AG04449 (cell line): ENCODE measurements around the gene COPRS.

Source experiments
- CTCF ChIA-PET: fragments of 350-600 bp; formaldehyde crosslinking; extraction: SDS; loops from one replicate; lab custom pipeline; 2021; ENCODE audit warnings: antibody characterized with exemption; lab: Yijun Ruan, JAX
- POLR2A ChIA-PET: fragments of 400-600, 350-600 bp; formaldehyde crosslinking; extraction: SDS; loops from one replicate; lab custom pipeline; 2020; ENCODE audit warnings: antibody characterized with exemption, inconsistent platforms; lab: Yijun Ruan, JAX
- DNase-seq: peaks from one replicate; pipeline ENCODE4 v3.0.0-alpha.2; 2010; ENCODE audit warnings: low read depth, low spot score
- H3K4me3 ChIP-seq: 2 replicates; pipeline ENCODE4 v1.5.1; 2011; ENCODE audit warnings: low read depth, mild to moderate bottlenecking, control low read depth, low read length
- TF ChIP-seq, protein P1 (sequence below): IDR thresholded peaks from one replicate; pipeline ENCODE4 v1.5.1; 2011; ENCODE audit warnings: mild to moderate bottlenecking, moderate library complexity, low read length, control low read depth, inconsistent platforms; ENCODE audit not compliant: insufficient read depth; ENCODE audit errors: missing control alignments

Gene COPRS

DNA sequence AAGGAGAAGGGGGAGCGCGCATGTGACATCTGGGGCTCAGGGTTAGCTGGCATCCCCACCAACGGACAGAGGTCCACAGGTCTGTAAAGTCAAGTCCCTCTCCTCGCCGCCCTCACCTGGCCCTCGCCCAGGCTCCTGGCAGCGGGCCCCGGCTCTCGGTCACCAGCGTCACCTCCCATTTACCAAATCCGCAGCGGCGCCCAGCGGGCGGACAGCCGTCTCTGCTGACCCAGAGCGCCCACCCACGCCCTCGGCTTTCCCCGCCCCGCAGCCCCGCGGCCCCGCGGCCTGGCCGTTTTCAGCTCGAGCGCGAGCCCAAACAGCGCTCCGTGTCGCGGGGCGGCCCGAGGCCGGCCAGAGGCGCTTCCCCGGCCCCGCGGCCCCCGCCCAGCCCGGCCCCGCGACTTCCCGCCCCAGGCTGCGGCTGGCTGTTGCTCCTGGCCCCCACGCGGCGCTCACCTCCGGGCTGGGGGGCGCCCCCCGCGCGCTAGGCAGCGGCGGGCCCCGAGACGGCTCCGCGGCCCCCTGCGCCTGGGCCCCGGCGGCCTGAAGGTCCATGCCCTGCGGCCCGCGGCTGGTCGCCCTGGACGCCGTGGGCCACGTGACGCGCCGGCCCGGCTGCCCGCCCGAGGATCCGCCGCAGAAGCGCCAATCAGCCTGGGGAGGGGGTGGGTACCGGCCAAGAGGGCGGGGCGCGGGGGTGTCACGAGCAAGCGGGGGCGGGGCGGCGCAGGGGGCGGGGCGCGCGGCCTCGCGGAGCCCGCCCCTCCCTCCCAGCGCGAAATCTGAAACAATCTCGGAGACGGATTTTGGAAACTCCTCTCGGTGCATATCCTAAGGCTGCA, at the start of gene COPRS:
TSS of gene COPRS (minus strand) at position 603 of the 845 bp plus-strand sequence. CDS start at position 558, 45 bp downstream.
- CTCF ChIA-PET: interaction anchor here (0.6 to 10.5 kb wide), 6 partner anchors 12 to 422 kb away, joined by 3 to 82 read pairs (median 4); no protein-coding TSS in a partner anchor
- TF ChIP-seq, protein P1, sequence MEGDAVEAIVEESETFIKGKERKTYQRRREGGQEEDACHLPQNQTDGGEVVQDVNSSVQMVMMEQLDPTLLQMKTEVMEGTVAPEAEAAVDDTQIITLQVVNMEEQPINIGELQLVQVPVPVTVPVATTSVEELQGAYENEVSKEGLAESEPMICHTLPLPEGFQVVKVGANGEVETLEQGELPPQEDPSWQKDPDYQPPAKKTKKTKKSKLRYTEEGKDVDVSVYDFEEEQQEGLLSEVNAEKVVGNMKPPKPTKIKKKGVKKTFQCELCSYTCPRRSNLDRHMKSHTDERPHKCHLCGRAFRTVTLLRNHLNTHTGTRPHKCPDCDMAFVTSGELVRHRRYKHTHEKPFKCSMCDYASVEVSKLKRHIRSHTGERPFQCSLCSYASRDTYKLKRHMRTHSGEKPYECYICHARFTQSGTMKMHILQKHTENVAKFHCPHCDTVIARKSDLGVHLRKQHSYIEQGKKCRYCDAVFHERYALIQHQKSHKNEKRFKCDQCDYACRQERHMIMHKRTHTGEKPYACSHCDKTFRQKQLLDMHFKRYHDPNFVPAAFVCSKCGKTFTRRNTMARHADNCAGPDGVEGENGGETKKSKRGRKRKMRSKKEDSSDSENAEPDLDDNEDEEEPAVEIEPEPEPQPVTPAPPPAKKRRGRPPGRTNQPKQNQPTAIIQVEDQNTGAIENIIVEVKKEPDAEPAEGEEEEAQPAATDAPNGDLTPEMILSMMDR: peak; percentile 26
- peak within 1 kb of the TSS; percentile 72 for H3K4me3 ChIP-seq
- no peak for DNase-seq
- POLR2A ChIA-PET: interaction anchor here (0.7 kb wide), 1 partner anchor 262 kb away, joined by 3 read pairs; no protein-coding TSS in a partner anchor

DNA sequence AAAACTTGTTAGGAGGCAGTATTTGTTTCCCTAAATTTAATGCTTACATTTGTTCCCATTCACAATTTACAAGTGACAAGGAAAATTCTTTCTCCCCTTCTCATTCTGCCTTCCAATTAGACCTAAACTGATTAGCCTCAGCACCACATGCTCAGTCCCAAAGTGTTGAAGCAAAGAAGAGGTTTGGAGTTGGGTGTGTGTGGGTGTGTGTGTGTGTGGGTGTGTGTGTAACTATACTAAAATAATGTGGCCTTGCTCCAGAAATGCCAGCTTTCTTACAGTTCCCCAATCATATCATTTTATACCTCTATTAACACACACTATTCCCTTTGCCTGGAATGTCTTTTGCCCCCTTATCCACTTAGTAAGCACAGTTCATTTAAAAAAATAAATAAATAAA, 49.3 kb upstream of the COPRS start:
- TF ChIP-seq, protein P1: no peak
- H3K4me3 ChIP-seq: no peak overlapping the region
- ChIA-PET CTCF (interaction anchor here (1.3 kb wide), 1 partner anchor 11 kb away, joined by 4 read pairs; no protein-coding TSS in a partner anchor), POLR2A (no interaction called here)
- DNase-seq: no peak

GRCh38 chr17:31907342-31907962, 48.4 kb upstream of the COPRS start:
- CTCF ChIA-PET: interaction anchor here (1.1 to 1.4 kb wide), 3 partner anchors 12 to 470 kb away, joined by 4 to 5 read pairs (median 4); no protein-coding TSS in a partner anchor
- no peak for DNase-seq
- POLR2A ChIA-PET: no interaction called here
- TF ChIP-seq, protein P1: no peak
- H3K4me3 ChIP-seq: no peak overlapping the region

DNA sequence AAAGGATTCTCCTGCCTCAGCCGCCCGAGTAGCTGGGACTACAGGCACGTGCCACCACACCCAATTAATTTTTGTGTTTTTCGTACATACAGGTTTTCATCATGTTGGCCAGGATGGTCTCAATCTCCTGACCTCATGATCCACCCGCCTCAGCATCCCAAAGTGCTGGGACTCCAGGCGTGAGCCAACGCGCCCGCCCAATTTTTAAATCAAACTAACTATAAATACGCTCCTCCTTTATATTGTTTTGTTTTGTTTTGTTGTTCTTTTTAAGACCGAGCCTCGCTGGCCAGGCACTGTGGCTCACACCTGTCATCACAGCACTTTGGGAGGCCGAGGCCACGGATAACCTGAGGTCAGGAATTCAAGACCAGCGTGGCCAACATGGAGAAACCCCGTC, 44.4 kb upstream of the COPRS start:
- no peak for DNase-seq
- H3K4me3 ChIP-seq: no peak overlapping the region
- TF ChIP-seq, protein P1: no peak
- ChIA-PET CTCF (interaction anchor here (1.0 to 1.5 kb wide), 2 partner anchors 8 to 11 kb away, joined by 3 to 15 read pairs; no protein-coding TSS in a partner anchor), POLR2A (no interaction called here)

GRCh38 chr17:31902693-31903092, 43.6 kb upstream of the COPRS start:
- POLR2A ChIA-PET: no interaction called here
- DNase-seq: no peak
- H3K4me3 ChIP-seq: no peak overlapping the region
- CTCF ChIA-PET: interaction anchor here (1.0 to 1.8 kb wide), 3 partner anchors 9 to 13 kb away, joined by 3 to 15 read pairs (median 8); no protein-coding TSS in a partner anchor
- TF ChIP-seq, protein P1: no peak

GRCh38 chr17:31900877-31901276, 41.8 kb upstream of the COPRS start:
- POLR2A ChIA-PET: interaction anchor here (1.2 kb wide), 1 partner anchor 367 kb away, joined by 3 read pairs; no protein-coding TSS in a partner anchor
- DNase-seq: no peak
- TF ChIP-seq, protein P1: no peak
- CTCF ChIA-PET: interaction anchor here (0.6 to 1.9 kb wide), 22 partner anchors 9 to 513 kb away, joined by 3 to 8 read pairs (median 5); no protein-coding TSS in a partner anchor
- H3K4me3 ChIP-seq: peak overlapping the region; percentile 95
